IPS-18c (cell line): ENCODE data around the gene RSBN1L.

Source experiments
- H3K4me3 ChIP-seq: 2 replicates; pipeline ENCODE4 v1.7.0; 2013; ENCODE audit warnings: low read depth, mild to moderate bottlenecking, low read length, moderate library complexity; ENCODE audit not compliant: insufficient read depth
- H3K9me3 ChIP-seq: one replicate; pipeline ENCODE4 v1.6.1; 2013; ENCODE audit warnings: mild to moderate bottlenecking, low read length, moderate library complexity; ENCODE audit not compliant: control insufficient read depth, insufficient read depth

The RSBN1L gene

DNA sequence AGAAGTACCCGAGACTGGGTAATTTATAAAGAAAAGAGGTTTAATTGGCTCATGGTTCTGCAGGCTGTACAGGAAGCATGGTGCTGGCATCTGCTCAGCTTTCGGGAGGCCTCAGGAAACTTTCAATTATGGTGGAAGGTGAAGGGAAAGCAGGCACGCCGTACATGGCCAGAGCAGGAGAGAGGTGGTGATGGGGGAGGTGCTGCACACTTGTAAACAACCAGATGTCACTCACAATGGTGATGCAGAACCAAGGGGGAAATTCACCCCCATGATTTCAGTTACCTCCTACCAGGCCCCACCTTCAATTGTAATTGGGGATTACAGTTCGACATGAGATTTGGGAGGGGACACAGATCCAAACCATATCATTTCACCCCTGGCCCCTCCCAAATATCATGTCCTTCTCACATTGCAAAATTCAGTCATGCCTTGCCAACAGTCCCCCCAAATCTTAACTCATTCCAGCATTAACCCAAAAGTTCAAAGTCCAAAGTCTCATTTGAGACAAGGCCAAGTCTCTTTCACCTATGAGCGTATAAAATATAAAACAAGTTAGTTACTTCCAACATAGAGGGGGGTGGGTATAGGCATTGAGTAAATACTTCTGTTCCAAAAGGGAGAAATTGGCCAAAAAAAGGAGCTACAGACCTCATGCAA is 50.0 kb downstream of the RSBN1L start:
- no peak overlapping the region for H3K4me3 ChIP-seq
- peaks cover 3% of the 10 kb centered on the region for H3K9me3 ChIP-seq

DNA sequence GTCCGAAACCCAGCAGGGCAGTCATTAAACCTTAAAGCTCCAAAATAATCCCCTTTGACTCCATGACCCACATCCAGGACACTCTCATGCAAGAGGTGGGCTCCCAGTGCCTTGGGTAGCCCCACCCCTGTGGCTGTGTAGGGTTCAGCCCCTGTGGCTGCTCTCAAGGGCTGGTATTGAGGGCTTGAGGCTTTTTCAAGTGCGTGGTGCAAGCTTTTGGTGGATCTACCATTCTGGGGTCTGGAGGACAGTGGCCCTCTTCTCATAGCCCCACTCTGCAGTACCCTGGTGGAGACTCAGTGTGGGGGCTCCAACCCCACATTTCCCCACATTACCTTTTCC is 50.5 kb downstream of the RSBN1L start:
- H3K4me3 ChIP-seq: no peak overlapping the region
- H3K9me3 ChIP-seq: peaks cover 3% of the 10 kb centered on the region

DNA sequence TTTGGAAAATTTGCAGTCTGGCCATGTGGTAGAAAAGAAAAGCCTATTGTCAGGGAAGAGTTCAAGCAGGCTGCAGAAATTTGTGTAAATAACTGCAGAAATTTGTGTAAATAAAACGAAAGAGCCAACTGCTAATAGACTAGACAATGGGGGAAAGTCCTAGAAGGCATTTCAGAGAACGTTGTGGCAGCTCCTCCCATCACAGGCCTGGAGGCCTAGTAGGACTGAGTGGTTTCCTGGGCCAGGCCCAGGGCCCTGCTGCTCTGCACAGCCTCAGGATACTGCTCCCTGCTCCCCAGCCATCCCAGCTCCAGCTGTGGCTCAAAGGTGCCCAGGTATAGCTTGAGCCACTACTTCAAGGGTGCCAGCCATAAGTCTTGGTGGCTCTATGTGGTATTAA is 50.9 kb downstream of the RSBN1L start:
- peaks cover 3% of the 10 kb centered on the region for H3K9me3 ChIP-seq
- no peak overlapping the region for H3K4me3 ChIP-seq

DNA sequence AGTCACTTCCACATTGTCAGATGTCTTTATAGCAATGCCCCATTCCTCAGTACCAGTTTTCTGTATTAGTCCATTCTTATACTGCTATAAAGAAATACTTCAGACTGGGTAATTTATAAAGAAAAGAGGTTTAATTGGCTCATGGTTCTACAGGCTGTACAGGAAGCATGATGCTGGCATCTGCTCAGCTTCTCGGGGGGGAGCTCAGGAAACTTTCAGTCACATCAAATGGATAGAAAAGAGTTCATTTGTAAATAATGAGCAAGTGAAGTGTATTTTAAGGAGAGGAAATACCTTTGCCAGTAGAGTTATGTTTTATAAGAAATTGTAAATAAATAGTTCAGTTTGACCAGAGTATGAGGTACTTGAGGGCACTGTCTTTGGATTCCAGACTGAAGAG is 51.5 kb downstream of the RSBN1L start:
- H3K4me3 ChIP-seq: no peak overlapping the region
- peaks cover 3% of the 10 kb centered on the region for H3K9me3 ChIP-seq

DNA sequence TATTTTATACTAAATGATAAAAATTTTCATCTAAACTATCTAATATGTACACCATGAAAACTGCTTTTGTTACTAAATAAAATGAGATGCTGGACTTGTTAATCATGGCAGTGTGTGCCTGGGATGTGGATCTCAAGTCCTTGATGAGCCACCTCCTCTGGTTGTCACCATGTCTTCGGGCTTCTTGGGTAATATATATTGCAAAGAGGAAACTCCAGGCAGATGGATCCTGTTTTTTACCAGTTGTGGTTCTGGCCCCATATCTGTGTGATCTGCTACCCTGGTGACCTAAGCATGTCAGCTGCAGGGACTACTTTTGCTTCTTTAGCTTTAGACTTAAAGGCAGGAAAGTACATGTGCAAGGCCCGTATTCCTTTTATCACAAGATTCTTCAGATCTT is 55.8 kb downstream of the RSBN1L start:
- no peak overlapping the region for H3K4me3 ChIP-seq
- H3K9me3 ChIP-seq: no peaks in the 10 kb centered on the region

DNA sequence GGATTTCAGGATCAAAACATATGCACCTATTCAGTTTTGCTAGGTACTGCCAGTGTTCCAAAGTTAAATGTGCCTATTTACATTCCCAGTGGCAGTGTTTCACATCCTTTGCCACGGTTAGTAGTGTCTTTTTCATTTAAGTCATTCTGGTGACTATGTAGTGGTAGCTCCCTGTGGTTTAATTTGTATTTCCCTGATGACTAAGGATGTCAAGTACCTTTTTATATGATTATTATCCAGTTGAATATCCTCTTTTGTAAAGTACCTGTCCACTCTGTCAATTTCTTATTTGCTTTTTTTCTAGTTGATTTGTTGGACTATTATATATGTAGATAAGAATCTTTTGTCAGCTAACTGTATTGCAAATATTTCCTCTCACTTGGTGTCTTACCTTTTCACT is 56.9 kb downstream of the RSBN1L start:
- no peak overlapping the region for H3K4me3 ChIP-seq
- no peaks in the 10 kb centered on the region for H3K9me3 ChIP-seq

DNA sequence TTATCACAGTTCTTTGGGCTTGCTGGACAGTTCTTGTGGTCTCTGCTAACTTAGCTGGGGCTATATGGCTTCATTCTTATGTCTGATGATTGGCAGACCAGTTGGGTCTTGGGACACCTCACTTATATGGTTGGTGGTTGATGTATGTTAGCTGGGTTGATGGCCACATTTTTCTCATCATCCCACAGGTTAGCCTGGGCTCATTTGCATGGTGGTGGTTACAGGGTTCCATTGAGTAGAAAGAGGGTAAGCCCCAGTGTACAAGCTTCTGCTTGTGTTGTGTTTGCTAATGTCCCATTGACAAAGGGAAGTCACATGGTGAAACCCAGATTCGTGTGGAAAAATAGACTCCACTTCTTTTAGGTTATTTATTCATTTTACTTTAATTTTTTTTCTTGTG is 61.3 kb downstream of the RSBN1L start:
- Histone ChIP-seq H3K9me3 (no peaks in the 10 kb centered on the region), H3K4me3 (no peak overlapping the region)

DNA sequence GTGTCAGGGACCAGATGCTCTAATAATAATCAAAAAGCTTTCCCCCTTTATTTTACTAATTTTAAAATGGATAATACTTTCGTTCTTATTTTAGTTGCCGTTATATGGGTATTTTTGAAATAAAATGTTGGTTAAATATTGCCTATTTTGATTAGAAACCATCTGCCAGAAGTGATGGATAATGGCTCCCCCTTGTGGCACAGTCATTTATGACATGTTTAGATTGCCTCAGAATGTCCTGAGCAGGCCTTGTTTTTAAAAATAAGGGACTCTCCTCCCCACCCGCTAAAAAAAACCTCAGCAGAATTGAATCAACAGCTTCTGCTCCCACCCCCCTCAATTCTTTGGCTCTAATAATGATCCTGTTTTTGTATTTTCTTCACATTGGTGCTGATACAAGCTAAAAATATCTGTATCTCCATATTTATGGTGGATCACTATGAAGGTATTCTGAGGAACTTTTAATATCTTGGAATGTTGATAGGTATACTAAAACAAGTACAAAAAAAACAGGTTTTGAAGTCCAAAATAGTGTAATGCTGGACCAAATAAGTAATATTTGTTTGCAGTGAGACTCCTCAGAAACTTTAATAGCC is 63.1 kb downstream of the RSBN1L start:
- no peaks in the 10 kb centered on the region for H3K9me3 ChIP-seq
- H3K4me3 ChIP-seq: no peak overlapping the region

DNA sequence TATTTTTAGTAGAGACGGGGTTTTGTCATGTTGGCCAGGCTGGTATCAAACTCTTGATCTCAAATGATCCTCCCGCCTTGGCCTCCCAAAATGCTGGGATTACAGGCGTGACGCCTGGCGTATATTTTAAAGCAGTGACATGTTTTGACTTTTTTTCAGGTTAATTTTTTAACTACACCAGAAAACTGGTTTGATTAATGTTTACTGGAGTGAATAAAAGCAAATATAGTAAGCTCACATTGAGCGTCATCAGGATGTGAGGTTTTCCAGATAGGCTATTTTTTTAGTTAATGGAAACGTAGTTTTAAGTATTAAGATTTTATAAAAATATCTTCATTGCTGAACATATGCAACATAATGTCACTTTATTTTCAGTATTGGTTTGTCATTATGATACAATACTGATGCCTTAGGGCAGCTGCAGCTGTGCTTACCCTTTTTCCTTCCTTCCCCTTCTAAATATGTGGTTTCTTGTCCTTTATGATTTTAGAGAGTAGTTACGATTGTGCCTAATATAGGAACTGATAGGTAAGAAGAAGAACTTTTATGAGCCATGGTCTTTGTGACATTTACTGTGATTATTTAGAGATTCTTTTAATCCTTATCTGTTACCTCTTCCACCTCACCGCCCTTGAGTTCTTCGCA is 64.7 kb downstream of the RSBN1L start:
- Histone ChIP-seq H3K9me3 (no peaks in the 10 kb centered on the region), H3K4me3 (no peak overlapping the region)

DNA sequence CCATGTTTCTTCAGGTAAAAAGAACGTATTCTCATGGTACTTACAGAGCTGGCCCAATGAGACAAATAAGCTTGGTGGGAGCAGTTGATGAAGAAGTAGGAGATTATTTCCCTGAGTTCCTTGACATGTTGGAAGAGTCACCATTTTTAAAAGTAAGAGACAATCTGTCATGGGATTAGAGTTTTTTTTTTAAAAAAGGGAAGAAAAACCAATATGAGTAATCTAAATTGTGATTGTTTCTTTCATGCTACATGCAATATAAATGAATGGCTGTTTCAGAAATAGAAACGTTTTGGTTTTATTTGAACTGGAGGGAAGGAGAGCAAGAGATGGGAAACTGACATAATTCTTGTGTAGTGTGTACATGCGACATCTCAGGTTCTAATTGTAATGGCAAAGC is 69.2 kb downstream of the RSBN1L start:
- no peaks in the 10 kb centered on the region for H3K9me3 ChIP-seq
- no peak overlapping the region for H3K4me3 ChIP-seq

DNA sequence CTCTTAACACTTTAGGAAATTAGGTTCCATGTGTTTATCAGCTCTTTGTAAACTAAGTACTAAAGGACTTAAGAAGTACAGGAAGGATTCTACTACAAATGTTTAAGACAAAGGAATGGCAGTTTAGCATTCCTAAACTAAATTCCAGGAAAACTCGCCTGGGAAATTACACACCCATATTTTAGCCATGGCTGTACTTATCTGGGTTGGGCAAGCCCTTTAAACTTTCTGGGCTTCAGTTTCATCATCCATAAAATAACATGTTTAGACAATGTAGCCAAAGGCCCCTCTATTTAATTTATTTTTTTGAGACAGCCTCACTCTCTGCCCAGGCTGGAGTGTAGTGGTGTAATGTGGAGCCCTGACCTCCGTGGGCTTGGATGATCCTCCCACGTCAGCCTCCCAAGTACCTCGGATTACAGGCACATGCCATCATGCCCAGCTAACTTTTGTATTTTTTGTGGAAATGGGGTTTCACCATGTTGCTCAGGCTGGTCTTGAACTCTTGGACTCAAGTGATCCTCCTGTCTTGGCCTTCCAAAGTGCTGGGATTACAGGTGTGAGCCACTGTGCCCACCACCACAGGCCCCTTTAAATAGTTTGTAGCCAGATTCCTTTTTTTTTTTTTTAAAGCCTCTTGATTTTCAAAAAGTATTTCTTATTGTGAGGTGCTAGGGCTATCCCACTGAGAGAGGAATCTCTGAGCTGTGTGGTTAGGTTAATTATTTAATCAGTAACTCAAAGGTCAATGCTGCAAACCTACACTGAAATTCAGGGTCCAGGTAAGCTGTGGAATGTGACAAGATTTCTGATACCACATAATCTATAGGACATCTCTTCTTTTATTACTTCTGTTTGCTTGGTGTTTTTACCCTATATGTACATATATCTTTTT is 69.9 kb downstream of the RSBN1L start:
- no peak overlapping the region for H3K4me3 ChIP-seq
- no peaks in the 10 kb centered on the region for H3K9me3 ChIP-seq

DNA sequence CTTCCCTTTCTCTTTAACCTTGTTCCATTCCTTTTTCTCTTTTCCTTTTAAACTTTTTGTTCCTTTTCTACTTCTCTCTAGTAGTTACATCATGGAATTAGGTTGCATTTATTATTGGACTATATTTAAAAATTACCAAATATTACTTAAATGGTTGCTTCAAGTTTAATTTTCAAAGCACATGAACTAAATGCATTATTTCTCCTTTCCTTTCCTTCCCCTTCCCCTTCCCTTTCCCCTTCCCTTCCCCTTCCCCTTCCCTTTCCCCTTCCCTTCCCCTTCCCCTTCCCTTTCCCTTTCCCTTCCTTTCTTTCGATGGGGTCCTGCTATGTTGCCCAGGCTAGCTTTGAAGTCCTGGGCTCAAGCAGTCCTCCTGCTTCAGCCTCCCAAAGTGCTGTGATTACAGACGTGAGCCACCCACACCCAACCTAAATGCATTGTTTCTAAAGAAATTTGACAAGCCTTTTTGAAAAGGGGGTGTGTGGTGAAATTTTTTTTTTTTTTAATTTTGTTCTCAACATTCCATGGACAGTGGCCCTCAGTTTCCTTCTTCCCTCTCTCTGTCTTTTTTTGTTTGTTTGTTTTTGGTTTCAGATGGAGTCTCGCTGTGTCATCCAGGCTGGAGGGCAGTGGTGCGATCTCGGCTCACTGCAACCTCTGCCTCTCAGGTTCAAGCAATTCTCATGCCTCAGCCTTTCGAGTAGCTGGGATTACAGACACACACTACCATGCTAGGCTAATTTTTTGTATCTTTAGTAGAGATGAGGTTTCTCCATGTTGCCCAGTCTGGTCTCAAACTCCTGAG is 70.7 kb downstream of the RSBN1L start:
- H3K9me3 ChIP-seq: no peaks in the 10 kb centered on the region
- H3K4me3 ChIP-seq: no peak overlapping the region

DNA sequence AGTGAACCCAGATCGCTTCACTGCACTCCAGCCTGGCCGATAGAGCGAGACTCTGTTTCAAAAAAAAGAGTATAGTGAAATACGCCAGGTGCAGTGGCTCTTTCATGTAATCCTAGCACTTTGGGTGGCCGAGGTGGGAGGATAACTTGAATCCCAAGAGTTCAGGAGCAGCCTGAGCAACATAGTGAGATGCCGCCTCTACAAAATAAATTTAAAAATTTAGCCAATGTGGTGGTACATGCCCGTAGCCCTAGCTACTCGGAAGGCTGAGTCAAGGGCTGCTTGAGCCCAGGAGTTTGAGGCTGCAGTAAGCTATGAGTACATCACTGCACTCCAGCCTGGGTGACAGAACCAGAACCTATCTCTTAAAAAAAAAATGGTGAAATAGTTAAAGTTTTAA is 74.1 kb downstream of the RSBN1L start:
- Histone ChIP-seq H3K9me3 (no peaks in the 10 kb centered on the region), H3K4me3 (no peak overlapping the region)

DNA sequence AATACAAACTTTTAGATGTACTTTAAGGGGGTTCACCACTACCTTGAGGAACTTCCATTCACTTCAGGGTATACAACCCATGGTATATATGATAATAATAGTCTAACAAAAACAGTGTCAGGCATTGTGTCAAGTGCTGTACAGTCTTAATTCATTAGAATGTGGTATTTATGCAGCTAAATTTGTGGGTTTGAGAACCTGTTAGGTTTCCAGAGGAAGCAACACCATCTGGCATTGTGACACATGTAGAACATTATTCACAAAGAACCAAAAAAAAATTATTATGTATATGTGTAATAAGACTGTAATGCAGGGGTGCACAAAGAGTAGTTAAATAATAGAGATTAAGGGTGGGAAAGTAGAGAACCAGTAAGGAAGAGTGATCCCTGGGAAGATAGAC is 75.6 kb downstream of the RSBN1L start:
- H3K4me3 ChIP-seq: no peak overlapping the region
- H3K9me3 ChIP-seq: no peaks in the 10 kb centered on the region

DNA sequence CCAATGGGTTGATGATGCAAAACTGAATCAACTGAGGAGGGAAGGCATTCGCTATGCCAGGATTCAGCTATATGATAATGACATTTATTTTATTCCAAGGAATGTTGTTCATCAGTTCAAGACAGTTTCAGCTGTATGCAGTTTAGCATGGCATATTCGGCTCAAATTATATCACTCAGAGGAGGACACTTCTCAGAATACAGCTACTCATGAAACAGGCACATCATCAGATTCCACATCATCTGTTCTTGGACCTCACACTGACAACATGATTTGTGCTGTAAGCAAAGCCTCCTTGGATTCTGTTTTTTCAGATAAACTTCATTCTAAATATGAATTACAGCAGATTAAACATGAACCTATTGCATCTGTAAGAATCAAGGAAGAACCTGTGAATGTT is 82.3 kb downstream of the RSBN1L start:
- Histone ChIP-seq H3K9me3 (peaks cover 2% of the 10 kb centered on the region), H3K4me3 (no peak overlapping the region)

DNA sequence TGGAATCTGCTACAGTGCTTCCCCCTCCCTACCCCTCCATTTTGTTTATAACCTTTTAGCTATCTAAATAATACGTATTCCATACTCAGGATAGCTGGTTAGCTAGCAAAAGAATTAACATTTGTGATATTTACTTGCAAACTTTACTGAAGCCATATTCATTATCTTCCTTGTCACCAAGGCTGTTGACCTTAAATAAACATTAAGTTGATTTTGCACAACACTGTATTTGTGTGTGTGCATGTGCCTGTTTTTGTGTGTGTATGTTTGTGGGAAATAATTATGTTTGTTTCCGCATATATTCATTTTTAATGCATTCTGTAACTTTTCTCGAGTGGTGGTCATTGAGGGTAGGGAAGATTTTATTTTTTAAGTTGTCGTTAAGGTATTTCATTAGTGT is 86.1 kb downstream of the RSBN1L start:
- H3K4me3 ChIP-seq: no peak overlapping the region
- H3K9me3 ChIP-seq: peaks cover 2% of the 10 kb centered on the region

DNA sequence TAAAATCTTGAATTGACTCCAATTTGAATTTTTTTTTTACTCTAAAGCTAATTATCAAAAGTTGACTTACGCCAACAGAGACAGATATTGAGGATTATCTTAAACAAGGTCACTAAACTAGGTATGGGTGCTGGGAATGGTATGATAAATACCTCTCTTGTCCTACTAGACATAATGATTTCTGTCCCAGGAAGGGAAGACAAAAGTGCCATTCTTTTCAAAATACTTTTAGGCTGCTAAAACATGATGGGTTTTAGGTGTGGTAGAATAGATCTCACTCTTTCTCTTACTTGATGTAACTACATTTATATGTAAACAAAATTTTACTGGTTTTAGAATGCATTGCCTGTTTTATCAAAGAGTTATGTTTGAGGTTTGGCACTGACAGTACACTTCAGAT is 86.9 kb downstream of the RSBN1L start:
- Histone ChIP-seq H3K4me3 (no peak overlapping the region), H3K9me3 (peaks cover 2% of the 10 kb centered on the region)
